ENCODE results near the gene SULT1A2. TPM values are rescaled to one million over a fixed set of nuclear protein-coding genes. Genes with fewer than 3 reads are reported as not detected.

Gene SULT1A2
- total and polyA plus RNA-seq, 2 of the 13 experiments (the other 11 are each of a cell fraction or from before 2014, with no cell fraction given): 33.0 to 34.2 TPM

GRCh38 chr16:28609631-28610594 is 13.1 kb upstream of the SULT1A2 start, which contains the start of gene SULT1A1 (continued):
- no peak for TF ChIP-seq ZNF367 (CRISPR knock-in tag; IDR thresholded peaks at IDR 0.05; ENCODE audit: borderline replicate concordance)
- TF ChIP-seq PAF1 (CRISPR knock-in tag; IDR thresholded peaks at IDR 0.05): no peak
- peak; percentile 46; the same call in 1 of the 2 replicates for TF ChIP-seq ZHX2 (IDR thresholded peaks at IDR 0.05; ENCODE audit: low read depth)
- TF ChIP-seq ZHX2 (CRISPR knock-in tag; IDR thresholded peaks at IDR 0.05; ENCODE audit: borderline replicate concordance): no peak
- no peak for TF ChIP-seq ZNF569 (CRISPR knock-in tag; IDR thresholded peaks at IDR 0.05; ENCODE audit: borderline replicate concordance)
- TF ChIP-seq ZNF496 (CRISPR knock-in tag; IDR thresholded peaks at IDR 0.05; ENCODE audit: insufficient replicate concordance): no peak
- 0 out of 2 replicates have a peak, but pooled peaks have one; percentile 15 for TF ChIP-seq ZNF350 (CRISPR knock-in tag; IDR thresholded peaks at IDR 0.05; ENCODE audit: borderline replicate concordance, low read depth)
- TF ChIP-seq ZNF451 (CRISPR knock-in tag; IDR thresholded peaks at IDR 0.05): peak; percentile 65
- TF ChIP-seq ZNF20 (CRISPR knock-in tag; IDR thresholded peaks at IDR 0.05): 0 out of 2 replicates have a peak, but pooled peaks have one; percentile 62
- TF ChIP-seq FOXP1 (IDR thresholded peaks at IDR 0.05): no peak
- no peak; the same call in none of the 2 replicates for TF ChIP-seq FOXP1 (CRISPR knock-in tag; IDR thresholded peaks at IDR 0.05)
- no peak for TF ChIP-seq XBP1 (CRISPR knock-in tag; IDR thresholded peaks at IDR 0.05)
- no peak for TF ChIP-seq GMEB2 (CRISPR knock-in tag; IDR thresholded peaks at IDR 0.05; ENCODE audit: low read depth)
- peak; percentile 77; the same call in 1 of the 2 replicates for TF ChIP-seq SIN3A (IDR thresholded peaks at IDR 0.05; ENCODE audit: borderline replicate concordance, low read depth, low read length)
- TF ChIP-seq ZNF264 (CRISPR knock-in tag; IDR thresholded peaks at IDR 0.05): no peak
- no peak for TF ChIP-seq JUNB (CRISPR knock-in tag; IDR thresholded peaks at IDR 0.05; ENCODE audit: borderline replicate concordance)
- peak; percentile 85 for TF ChIP-seq MEF2D (CRISPR knock-in tag; IDR thresholded peaks at IDR 0.05)
- no peak for TF ChIP-seq AGO1 (IDR thresholded peaks at IDR 0.05; ENCODE audit: low read depth, low read length, poor library complexity, severe bottlenecking)
- no peak for TF ChIP-seq BORCS8-MEF2B (CRISPR knock-in tag; IDR thresholded peaks at IDR 0.05)
- TF ChIP-seq SMC3 (IDR thresholded peaks at IDR 0.05; ENCODE audit: low read length): no peak
- no peak; the same call in 1 of the 2 replicates for TF ChIP-seq CHD4 (IDR thresholded peaks at IDR 0.05; ENCODE audit: borderline replicate concordance, low read length)
